BLaER1 treated with 17β-estradiol and CSF1 and Interleukin-3, amounts not matched to agents 10 nM and 100 nM (cell line): ENCODE data around the gene ALDH8A1.
"Not testable (repeated sequence)": the region's sequence is repeated elsewhere in the genome, so short reads cannot be mapped to it uniquely, and the experiment has no call there.

Source experiments
- H3K27ac ChIP-seq, 11 experiments: shearing (Covaris generic); formaldehyde crosslinking; 2 replicates each; pipeline ENCODE4 v1.8.1; 2022
- H3K27me3 ChIP-seq, 11 experiments: shearing (Covaris generic); formaldehyde crosslinking; 2 replicates each; pipeline ENCODE4 v1.8.1; 2022
- H3K36me3 ChIP-seq, 11 experiments: shearing (Covaris generic); formaldehyde crosslinking; 2 replicates each; pipeline ENCODE4 v1.8.1; 2022
- H3K4me1 ChIP-seq, 10 experiments: shearing (Covaris generic); formaldehyde crosslinking; 2 replicates each; pipeline ENCODE4 v1.8.1; 2022
- H3K4me2 ChIP-seq, 11 experiments: shearing (Covaris generic); formaldehyde crosslinking; 2 replicates each; pipeline ENCODE4 v1.8.1; 2022
- H3K4me3 ChIP-seq, 10 experiments: shearing (Covaris generic); formaldehyde crosslinking; 2 replicates each; pipeline ENCODE4 v1.8.1; 2022
- H3K9ac ChIP-seq, 11 experiments: shearing (Covaris generic); formaldehyde crosslinking; 2 replicates each; pipeline ENCODE4 v1.8.1; 2022
- H3K9me3 ChIP-seq, 11 experiments: shearing (Covaris generic); formaldehyde crosslinking; replicated peaks in 1 of 11; 2 replicates each; pipeline ENCODE4 v1.8.1; 2022
- H4K20me1 ChIP-seq, 11 experiments: shearing (Covaris generic); formaldehyde crosslinking; 2 replicates each; pipeline ENCODE4 v1.8.1; 2022
- Cebpa-rat ChIP-seq, 11 experiments: shearing (Covaris generic); IDR thresholded peaks; 2 replicates each; pipeline ENCODE4 v1.8.1; 2022

The ALDH8A1 gene

DNA sequence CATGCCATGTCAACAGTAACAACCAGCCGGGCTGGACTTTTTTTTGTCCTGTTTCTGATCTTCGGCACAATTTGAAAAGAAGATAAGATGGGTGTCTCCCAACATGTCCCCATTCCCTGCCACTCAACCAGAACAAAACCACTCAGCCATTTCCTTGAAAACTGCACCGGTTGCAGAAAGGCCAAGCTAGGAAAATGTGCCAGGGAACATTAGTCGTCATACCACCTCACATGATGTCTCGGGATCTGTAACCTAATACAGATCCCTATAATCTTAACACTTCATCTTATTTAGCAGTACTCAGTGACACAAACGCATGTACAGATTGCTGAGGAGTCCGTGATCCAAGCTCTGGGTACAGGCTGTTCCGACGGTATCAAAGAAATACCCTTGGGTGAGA is 46.5 kb downstream of the ALDH8A1 start:
- Histone ChIP-seq H3K4me2 (no peak overlapping the region), H3K9ac (no peak overlapping the region), H3K9me3 (peaks cover 8 to 28% (median 18%) of the 10 kb centered on the region in 11 experiments; a peak in 15 of 22 replicates), H3K36me3 (no peaks in the 10 kb centered on the region), H3K27me3 (no peaks in the 10 kb centered on the region), H4K20me1 (no peaks in the 10 kb centered on the region), H3K4me1 (peaks cover 0 to 6% (median 4%) of the 10 kb centered on the region in 10 experiments; a peak in 13 of 20 replicates), H3K4me3 (no peak overlapping the region), H3K27ac (no peak overlapping the region)
- no peak for TF ChIP-seq Cebpa-rat (IDR thresholded peaks at IDR 0.05)

DNA sequence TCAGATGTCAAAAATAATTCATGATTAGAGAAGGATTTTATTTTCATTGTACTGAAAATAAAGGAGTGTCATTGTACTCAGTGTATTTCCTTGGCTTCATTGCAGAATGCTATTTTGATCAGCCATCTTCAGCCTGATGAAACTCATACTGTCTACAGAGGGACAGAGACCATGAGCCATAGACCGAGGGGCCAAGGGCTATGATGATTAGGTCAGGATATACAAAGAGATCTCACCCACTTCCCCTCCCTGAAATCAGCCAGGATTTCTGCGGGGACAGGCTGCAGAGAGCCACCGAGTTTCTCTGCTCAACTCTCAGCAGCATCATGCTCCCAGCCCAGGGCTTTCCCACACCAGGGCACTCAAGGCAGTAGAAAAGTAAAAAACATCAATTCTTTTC is 47.0 kb downstream of the ALDH8A1 start:
- Histone ChIP-seq H3K4me1 (peaks cover 0 to 11% (median 10%) of the 10 kb centered on the region in 10 experiments; a peak in 13 of 20 replicates), H3K36me3 (no peaks in the 10 kb centered on the region), H3K27me3 (no peaks in the 10 kb centered on the region), H3K9me3 (peaks cover 8 to 28% (median 18%) of the 10 kb centered on the region in 11 experiments; a peak in 15 of 22 replicates), H3K4me3 (no peak overlapping the region), H4K20me1 (no peaks in the 10 kb centered on the region), H3K4me2 (no peak overlapping the region), H3K27ac (no peak overlapping the region), H3K9ac (no peak overlapping the region)
- no peak for TF ChIP-seq Cebpa-rat (IDR thresholded peaks at IDR 0.05)

DNA sequence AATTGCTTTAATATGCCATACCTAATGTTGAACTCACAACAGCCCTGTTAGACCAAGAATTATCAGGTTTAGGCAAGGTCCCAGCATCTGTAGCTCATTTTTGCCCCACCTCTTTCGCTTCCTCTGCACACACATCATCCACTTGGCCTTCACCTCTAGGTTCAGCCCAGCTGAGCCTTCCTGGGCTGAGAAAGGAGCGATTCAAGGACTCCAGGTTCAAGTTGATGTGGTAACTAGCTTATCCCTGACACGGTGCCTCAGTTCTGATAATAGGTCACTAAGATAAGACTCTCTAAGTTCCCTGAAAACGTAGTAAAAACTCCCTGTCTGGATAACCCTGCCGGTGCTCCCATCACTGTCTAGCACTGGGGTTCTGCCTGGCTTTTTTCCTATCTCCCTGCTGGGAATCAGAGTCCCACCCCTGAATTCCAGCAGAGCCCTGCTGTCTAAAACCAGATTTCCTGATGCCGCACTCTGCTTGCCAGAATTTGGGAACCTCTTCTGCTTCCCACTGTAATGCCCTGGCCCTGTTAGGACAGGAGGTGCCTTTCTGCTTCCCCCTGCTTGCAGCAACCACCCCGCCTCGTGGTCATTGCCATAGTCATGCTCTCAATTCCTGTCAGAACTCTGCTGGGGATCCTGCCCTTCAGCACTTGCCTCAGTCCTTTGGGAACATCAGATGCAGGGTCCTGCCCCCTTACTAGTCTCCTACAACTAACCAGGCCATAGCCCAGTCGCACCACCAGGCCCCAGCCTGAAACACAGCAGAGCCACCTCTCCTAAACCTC is 47.6 kb downstream of the ALDH8A1 start:
- H3K4me1 ChIP-seq, result peaks cover 0 to 16% (median 13%) of the 10 kb centered on the region in 10 experiments; a peak in 13 of 20 replicates
- H3K9me3 ChIP-seq, result peaks cover 8 to 28% (median 19%) of the 10 kb centered on the region in 11 experiments; a peak in 15 of 22 replicates
- H3K4me2 ChIP-seq, result no peak overlapping the region
- H4K20me1 ChIP-seq, result no peaks in the 10 kb centered on the region
- no peak overlapping the region for H3K4me3 ChIP-seq
- no peak overlapping the region for H3K9ac ChIP-seq
- no peak for TF ChIP-seq Cebpa-rat (IDR thresholded peaks at IDR 0.05)
- H3K27ac ChIP-seq, result no peak overlapping the region
- H3K36me3 ChIP-seq, result no peaks in the 10 kb centered on the region
- no peaks in the 10 kb centered on the region for H3K27me3 ChIP-seq

DNA sequence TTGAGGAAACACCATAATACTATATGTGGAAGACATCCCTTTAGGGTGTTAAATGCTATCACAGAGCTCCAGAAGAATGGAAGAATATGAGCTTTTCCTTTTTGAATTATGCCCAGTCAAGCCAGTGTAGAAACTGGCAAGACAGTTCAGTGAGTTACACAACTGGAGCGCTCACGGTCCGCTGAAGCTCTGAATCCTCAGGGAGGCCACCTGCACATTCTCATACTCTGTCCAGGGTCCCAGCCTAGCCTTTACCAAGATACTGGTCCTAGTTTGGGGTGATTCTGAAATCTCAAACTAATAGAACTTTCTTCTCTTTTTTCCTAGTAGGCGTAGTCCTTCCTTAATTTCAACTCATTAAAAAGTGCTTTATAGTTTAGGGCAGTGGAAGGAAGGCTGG is 51.3 kb downstream of the ALDH8A1 start:
- Histone ChIP-seq H3K4me2 (peak overlapping the region in 7 of 11 experiments; percentile 41 to 68 (median 56); a peak in 14 of 22 replicates), H3K4me1 (peaks cover 0 to 16% (median 13%) of the 10 kb centered on the region in 10 experiments; a peak in 13 of 20 replicates), H3K27me3 (no peaks in the 10 kb centered on the region), H3K9me3 (peaks cover 0 to 6% (median 0%) of the 10 kb centered on the region in 11 experiments; a peak in 2 of 22 replicates), H3K36me3 (no peaks in the 10 kb centered on the region), H3K27ac (peak overlapping the region in 1 of 11 experiments; percentile 31; a peak in 1 of 22 replicates), H4K20me1 (no peaks in the 10 kb centered on the region), H3K4me3 (no peak overlapping the region), H3K9ac (no peak overlapping the region)
- TF ChIP-seq Cebpa-rat (IDR thresholded peaks at IDR 0.05), result 0 out of 22 replicates have a peak, but pooled peaks of 1 of the 11 experiments have one; percentile 46

DNA sequence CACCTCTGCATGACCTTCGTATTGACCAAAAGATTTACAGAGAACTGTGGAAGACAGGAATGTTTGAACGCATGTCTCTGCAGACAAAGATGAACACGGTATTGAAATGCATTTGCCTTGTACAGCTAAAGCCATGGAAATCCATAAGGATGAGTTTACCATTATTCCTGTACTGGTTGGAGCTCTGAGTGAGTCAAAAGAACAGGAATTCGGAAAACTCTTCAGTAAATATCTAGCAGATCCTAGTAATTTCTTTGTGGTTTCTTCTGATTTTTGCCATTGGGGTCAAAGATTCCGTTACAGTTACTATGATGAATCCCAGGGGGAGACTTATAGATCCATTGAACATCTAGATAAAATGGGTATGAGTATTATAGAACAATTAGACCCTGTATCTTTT is 51.7 kb downstream of the ALDH8A1 start:
- H3K4me2 ChIP-seq, result peak overlapping the region in 7 of 11 experiments; percentile 20 to 68 (median 56); a peak in 12 of 22 replicates
- H3K27me3 ChIP-seq, H3K36me3 ChIP-seq, H3K9ac ChIP-seq, H3K9me3 ChIP-seq, H3K4me3 ChIP-seq, H4K20me1 ChIP-seq: not testable (repeated sequence)
- H3K27ac ChIP-seq, result peak overlapping the region in 1 of 11 experiments; percentile 31; a peak in 1 of 22 replicates
- H3K4me1 ChIP-seq, result peaks cover 0 to 16% (median 13%) of the 10 kb centered on the region in 10 experiments; a peak in 13 of 20 replicates

DNA sequence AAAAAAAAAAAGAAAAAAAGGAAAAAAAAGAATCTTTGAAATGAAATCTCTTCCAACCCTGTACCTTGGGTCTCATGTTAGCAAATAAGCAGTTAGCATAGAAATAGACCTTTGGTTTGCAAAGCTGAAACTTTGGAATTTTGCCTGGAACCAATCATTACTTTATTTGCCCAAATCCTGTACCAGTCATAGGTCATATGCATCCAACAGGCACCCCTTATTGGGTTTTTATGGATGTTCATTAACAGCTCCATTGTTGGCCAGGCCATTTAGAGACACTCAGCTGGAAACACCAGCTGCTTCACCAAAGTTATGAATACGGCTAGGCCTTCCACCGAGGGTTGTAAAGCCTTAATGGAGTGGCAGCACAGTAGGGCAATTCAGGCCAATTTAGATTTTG is 53.0 kb downstream of the ALDH8A1 start:
- H3K4me2 ChIP-seq, result no peak overlapping the region
- H4K20me1 ChIP-seq, result no peaks in the 10 kb centered on the region
- no peak for TF ChIP-seq Cebpa-rat (IDR thresholded peaks at IDR 0.05)
- H3K27ac ChIP-seq, result no peak overlapping the region
- peaks cover 0 to 16% (median 13%) of the 10 kb centered on the region in 10 experiments; a peak in 13 of 20 replicates for H3K4me1 ChIP-seq
- peaks cover 7 to 16% (median 14%) of the 10 kb centered on the region in 11 experiments; a peak in 20 of 22 replicates for H3K9me3 ChIP-seq
- no peak overlapping the region for H3K9ac ChIP-seq
- no peaks in the 10 kb centered on the region for H3K36me3 ChIP-seq
- no peak overlapping the region for H3K4me3 ChIP-seq
- no peaks in the 10 kb centered on the region for H3K27me3 ChIP-seq

DNA sequence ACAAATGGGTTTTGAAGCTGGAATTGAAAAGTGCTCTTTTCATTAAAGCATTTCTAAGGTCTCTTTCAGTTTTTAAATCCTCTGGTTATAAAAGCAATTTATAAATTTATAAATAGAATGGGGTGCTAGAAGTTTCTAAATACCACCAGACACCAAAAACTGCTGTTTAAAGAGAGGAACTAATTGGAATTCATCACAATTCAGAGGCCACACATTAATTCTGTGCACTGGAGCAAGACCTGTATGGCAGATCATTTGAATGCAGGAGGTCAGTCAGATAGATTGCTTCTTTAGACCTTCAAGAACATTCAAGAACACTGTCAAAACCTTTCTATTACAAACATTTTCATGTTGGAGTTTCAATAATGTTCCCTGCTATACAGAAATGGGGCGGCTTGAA is 55.1 kb downstream of the ALDH8A1 start:
- H3K27ac ChIP-seq, result no peak overlapping the region
- no peaks in the 10 kb centered on the region for H4K20me1 ChIP-seq
- no peak overlapping the region for H3K4me2 ChIP-seq
- TF ChIP-seq Cebpa-rat (IDR thresholded peaks at IDR 0.05), result no peak
- no peak overlapping the region for H3K4me3 ChIP-seq
- H3K9me3 ChIP-seq, result peaks cover 7 to 22% (median 17%) of the 10 kb centered on the region in 11 experiments; a peak in 20 of 22 replicates
- no peaks in the 10 kb centered on the region for H3K27me3 ChIP-seq
- H3K4me1 ChIP-seq, result peaks cover 0 to 16% (median 13%) of the 10 kb centered on the region in 10 experiments; a peak in 13 of 20 replicates
- no peak overlapping the region for H3K9ac ChIP-seq
- no peaks in the 10 kb centered on the region for H3K36me3 ChIP-seq

DNA sequence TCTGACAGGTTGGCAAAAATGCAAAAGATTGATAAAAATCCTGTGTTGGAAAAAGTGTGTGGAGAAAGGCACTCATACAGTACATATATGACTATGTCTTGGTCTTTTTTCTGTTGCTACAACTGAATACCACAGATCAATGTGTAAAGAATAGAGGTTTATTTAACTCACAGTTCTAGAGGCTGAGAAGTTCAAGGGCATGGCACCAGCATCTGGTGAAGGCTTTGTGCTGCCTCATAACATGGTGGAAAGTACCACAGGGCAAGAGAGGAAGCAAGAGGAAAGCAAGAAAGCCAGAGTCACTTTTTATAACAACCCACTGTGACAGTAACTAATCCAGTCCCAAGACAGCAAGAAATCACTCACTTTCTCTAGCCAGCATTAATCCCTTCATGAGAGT is 57.5 kb downstream of the ALDH8A1 start:
- no peak overlapping the region for H3K27ac ChIP-seq
- TF ChIP-seq Cebpa-rat (IDR thresholded peaks at IDR 0.05), result no peak
- no peak overlapping the region for H3K9ac ChIP-seq
- H3K36me3 ChIP-seq, result no peaks in the 10 kb centered on the region
- no peaks in the 10 kb centered on the region for H3K27me3 ChIP-seq
- no peak overlapping the region for H3K4me3 ChIP-seq
- H3K9me3 ChIP-seq, result peaks cover 7 to 22% (median 17%) of the 10 kb centered on the region in 11 experiments; a peak in 20 of 22 replicates
- no peaks in the 10 kb centered on the region for H4K20me1 ChIP-seq
- H3K4me1 ChIP-seq, result peaks cover 0 to under 1% (median 0%) of the 10 kb centered on the region in 10 experiments; a peak in 1 of 20 replicates
- no peak overlapping the region for H3K4me2 ChIP-seq

DNA sequence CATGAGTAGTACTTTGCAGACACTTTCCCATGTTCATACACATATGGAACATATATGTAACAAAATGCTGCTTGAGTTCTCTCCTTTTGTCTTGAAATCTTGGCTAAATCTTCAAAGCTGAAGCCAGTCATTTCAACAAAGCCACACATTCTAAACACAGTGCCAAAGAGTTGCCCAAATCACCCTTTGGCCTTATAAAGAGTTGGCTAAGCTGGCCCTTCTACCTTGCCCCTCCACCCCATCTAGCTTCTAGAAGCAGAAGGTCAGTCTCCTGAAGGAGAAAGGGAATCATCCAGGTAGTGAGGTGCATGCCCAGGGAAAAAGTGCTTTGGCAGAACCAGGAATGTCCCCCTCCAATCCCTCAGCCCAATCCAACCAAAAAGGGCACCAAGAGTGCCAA is 58.3 kb downstream of the ALDH8A1 start:
- Histone ChIP-seq H3K27me3 (no peaks in the 10 kb centered on the region), H3K9ac (no peak overlapping the region)

More for the DNA sequence above, 58.3 kb downstream of the ALDH8A1 start:
- peaks cover 7 to 22% (median 16%) of the 10 kb centered on the region in 11 experiments; a peak in 20 of 22 replicates for H3K9me3 ChIP-seq
- no peaks in the 10 kb centered on the region for H3K36me3 ChIP-seq
- H3K4me2 ChIP-seq, result no peak overlapping the region
- no peak overlapping the region for H3K4me3 ChIP-seq
- H4K20me1 ChIP-seq, result no peaks in the 10 kb centered on the region
- TF ChIP-seq Cebpa-rat (IDR thresholded peaks at IDR 0.05), result no peak
- H3K4me1 ChIP-seq, result no peaks in the 10 kb centered on the region
- H3K27ac ChIP-seq, result no peak overlapping the region
